Neuronal stem cell (in vitro differentiated cells): ENCODE data around the gene EIF2B2.
A peak's percentile ranks its signal among the peaks of the same experiment; 100 is the strongest.

Experiments
- DNase-seq: peaks from one replicate; pipeline ENCODE4 v3.0.0-alpha.2; 2013; ENCODE audit warnings: low spot score
- H2AFZ ChIP-seq: one replicate; pipeline ENCODE4 v1.6.1; 2013; ENCODE audit warnings: mild to moderate bottlenecking, low read length, inconsistent platforms
- H2AK5ac ChIP-seq: 2 replicates; pipeline ENCODE4 v1.6.1; 2013; ENCODE audit warnings: low read depth, mild to moderate bottlenecking, inconsistent platforms, low read length, moderate library complexity, mixed read lengths
- H2BK120ac ChIP-seq: 2 replicates; pipeline ENCODE4 v1.6.1; 2013; ENCODE audit warnings: low read depth, mild to moderate bottlenecking, inconsistent platforms, low read length, moderate library complexity, mixed read lengths
- H2BK12ac ChIP-seq: one replicate; pipeline ENCODE4 v1.6.1; 2013; ENCODE audit warnings: low read length, inconsistent platforms
- H2BK15ac ChIP-seq: 2 replicates; pipeline ENCODE4 v1.6.1; 2013; ENCODE audit warnings: mild to moderate bottlenecking, low read length, inconsistent platforms, mixed read lengths
- H2BK5ac ChIP-seq: one replicate; pipeline ENCODE4 v1.6.1; 2013; ENCODE audit warnings: inconsistent platforms, mild to moderate bottlenecking, low read length, moderate library complexity
- H3K14ac ChIP-seq: one replicate; pipeline ENCODE4 v1.6.1; 2013; ENCODE audit warnings: low read length, inconsistent platforms
- H3K18ac ChIP-seq: 2 replicates; pipeline ENCODE4 v1.6.1; 2013; ENCODE audit warnings: low read length, inconsistent platforms
- H3K23ac ChIP-seq: 2 replicates; pipeline ENCODE4 v1.6.1; 2013; ENCODE audit warnings: low read depth, mild to moderate bottlenecking, mixed read lengths, low read length, inconsistent platforms; ENCODE audit not compliant: poor library complexity
- H3K27ac ChIP-seq: replicated peaks from 3 replicates; pipeline ENCODE4 v1.5.1; 2013; ENCODE audit warnings: low read length, inconsistent platforms
- H3K27me3 ChIP-seq, 3 experiments: 2 replicates each; pipeline ENCODE4 v1.6.1; 2013; ENCODE audit warnings: low read length in 3 of 3, mild to moderate bottlenecking in 2 of 3, inconsistent platforms in 1 of 3, low read depth in 1 of 3, mixed read lengths in 1 of 3, moderate library complexity in 1 of 3; ENCODE audit not compliant: control insufficient read depth in 3 of 3, insufficient read depth in 3 of 3
- H3K36me3 ChIP-seq, 2 donors: replicated peaks in 1 of 2; 2 replicates each; pipeline ENCODE4 v1.6.1; 2013; ENCODE audit warnings: low read length in 2 of 2; ENCODE audit not compliant: control insufficient read depth in 2 of 2, insufficient read depth in 2 of 2
- H3K4ac ChIP-seq: 2 replicates; pipeline ENCODE4 v1.6.1; 2013; ENCODE audit warnings: inconsistent platforms, mild to moderate bottlenecking, low read length, moderate library complexity
- H3K4me1 ChIP-seq, 2 donors: 1 replicate in 1 of 2; 2 replicates in 1 of 2; pipeline ENCODE4 v1.6.1; 2013; ENCODE audit warnings: low read length in 2 of 2, low read depth in 1 of 2; ENCODE audit not compliant: control insufficient read depth in 2 of 2, insufficient read depth in 1 of 2
- H3K4me2 ChIP-seq: one replicate; pipeline ENCODE4 v1.6.1; 2013; ENCODE audit warnings: mild to moderate bottlenecking, low read length, inconsistent platforms; ENCODE audit not compliant: insufficient read depth, poor library complexity, severe bottlenecking
- H3K4me3 ChIP-seq, 2 donors: 2 replicates each; pipeline ENCODE4 v1.5.1; 2013; ENCODE audit warnings: low read length in 2 of 2, mild to moderate bottlenecking in 2 of 2, inconsistent platforms in 1 of 2, moderate library complexity in 1 of 2
- H3K79me1 ChIP-seq: one replicate; pipeline ENCODE4 v1.6.1; 2013; ENCODE audit warnings: low read depth, mild to moderate bottlenecking, inconsistent platforms, low read length, moderate library complexity
- H3K9ac ChIP-seq: one replicate; pipeline ENCODE4 v1.6.1; 2013; ENCODE audit warnings: mild to moderate bottlenecking, low read depth, low read length, inconsistent platforms; ENCODE audit not compliant: poor library complexity
- H3K9me3 ChIP-seq, 2 donors: replicated peaks in 1 of 2; 2 replicates each; pipeline versions ENCODE3 to v1.6.1; 2013; ENCODE audit warnings: low read length in 2 of 2, mild to moderate bottlenecking in 2 of 2, inconsistent platforms in 1 of 2, low read depth in 1 of 2, mixed read lengths in 1 of 2, moderate library complexity in 1 of 2; ENCODE audit not compliant: control insufficient read depth in 2 of 2, insufficient read depth in 1 of 2
- H4K8ac ChIP-seq: one replicate; pipeline ENCODE4 v1.6.1; 2013; ENCODE audit warnings: low read depth, mild to moderate bottlenecking, inconsistent platforms, low read length, moderate library complexity
- H4K91ac ChIP-seq: one replicate; pipeline ENCODE4 v1.6.1; 2013; ENCODE audit warnings: low read length, low read depth, mild to moderate bottlenecking, inconsistent platforms; ENCODE audit not compliant: poor library complexity
- WGBS, 2 donors: extraction: QIAGEN DNeasy Blood & Tissue Kit; methylation state at CpG; one replicate each; pipeline ENCODE4 v1.1.7; 2013; ENCODE audit warnings: missing lambda C conversion rate in 2 of 2, mixed read lengths in 1 of 2; ENCODE audit not compliant: insufficient read length in 2 of 2, insufficient replicate concordance in 1 of 2; ENCODE audit errors: extremely low coverage in 2 of 2; 5-methylcytosine and 5-hydroxymethylcytosine counted together

EIF2B2 gene

GRCh38 chr14:75011356-75011994 is 8.8 kb downstream of the EIF2B2 start:
- H3K4me1 ChIP-seq: peaks cover 0 to 3% of the 10 kb centered on the region in 2 donors
- no peak overlapping the region for H3K4me3 ChIP-seq
- H2BK5ac ChIP-seq: no peak overlapping the region
- no peak overlapping the region for H3K9ac ChIP-seq
- no peaks in the 10 kb centered on the region for H3K79me1 ChIP-seq
- H2BK15ac ChIP-seq: no peak overlapping the region
- H2AFZ ChIP-seq: no peak overlapping the region
- no peak overlapping the region for H2BK120ac ChIP-seq
- no CpG with 5 or more reads among the region's 4 CpGs for WGBS, 2 donors
- no peak overlapping the region for H3K4ac ChIP-seq
- H2BK12ac ChIP-seq: no peak overlapping the region
- peaks cover 24 to 86% of the 10 kb centered on the region in 2 donors for H3K36me3 ChIP-seq
- no peak overlapping the region for H4K8ac ChIP-seq
- H3K27ac ChIP-seq: no peak overlapping the region
- H3K9me3 ChIP-seq: peaks cover 0 to under 1% of the 10 kb centered on the region in 2 donors
- DNase-seq: no peak
- H3K14ac ChIP-seq: no peak overlapping the region
- H3K4me2 ChIP-seq: no peak overlapping the region
- no peaks in the 10 kb centered on the region for H3K27me3 ChIP-seq
- no peak overlapping the region for H2AK5ac ChIP-seq
- no peak overlapping the region for H3K23ac ChIP-seq
- no peak overlapping the region for H3K18ac ChIP-seq
- no peak overlapping the region for H4K91ac ChIP-seq

- H2BK12ac ChIP-seq: no peak overlapping the region
- no peak overlapping the region for H4K91ac ChIP-seq
- no peak overlapping the region for H3K9ac ChIP-seq
- WGBS, 2 donors: no CpG with 5 or more reads among the region's 6 CpGs
- H2BK120ac ChIP-seq: no peak overlapping the region
- no peak overlapping the region for H3K4me2 ChIP-seq
- peaks cover 0 to 3% of the 10 kb centered on the region in 2 donors for H3K4me1 ChIP-seq
- H3K14ac ChIP-seq: no peak overlapping the region
- peaks cover 22 to 75% of the 10 kb centered on the region in 2 donors for H3K36me3 ChIP-seq
- H3K18ac ChIP-seq: no peak overlapping the region
- no peak overlapping the region for H2AFZ ChIP-seq
- no peak for DNase-seq
- H3K4ac ChIP-seq: no peak overlapping the region
- H2AK5ac ChIP-seq: no peak overlapping the region
- no peaks in the 10 kb centered on the region for H3K79me1 ChIP-seq
- no peak overlapping the region for H3K27ac ChIP-seq
- H2BK15ac ChIP-seq: no peak overlapping the region
- H4K8ac ChIP-seq: no peak overlapping the region
- no peaks in the 10 kb centered on the region for H3K27me3 ChIP-seq
- H3K4me3 ChIP-seq: no peak overlapping the region
- no peak overlapping the region for H3K23ac ChIP-seq
- H3K9me3 ChIP-seq: no peaks in the 10 kb centered on the region
- H2BK5ac ChIP-seq: no peak overlapping the region
Observed at GRCh38 chr14:75013290-75013689, 10.6 kb downstream of the EIF2B2 start.

GRCh38 chr14:75015496-75015895 is 12.8 kb downstream of the EIF2B2 start:
- DNase-seq: no peak
- Histone ChIP-seq H2BK12ac (no peak overlapping the region), H3K9ac (no peak overlapping the region), H3K14ac (no peak overlapping the region), H2AK5ac (no peak overlapping the region), H2BK5ac (no peak overlapping the region), H3K4me2 (no peak overlapping the region), H3K23ac (no peak overlapping the region), H3K4ac (no peak overlapping the region), H3K4me1 (peaks cover 0 to 3% of the 10 kb centered on the region in 2 donors), H3K9me3 (no peaks in the 10 kb centered on the region), H3K27me3 (no peaks in the 10 kb centered on the region), H3K36me3 (peaks cover 14 to 59% of the 10 kb centered on the region in 2 donors), H2BK120ac (no peak overlapping the region), H2AFZ (no peak overlapping the region), H4K91ac (no peak overlapping the region), H3K27ac (no peak overlapping the region), H3K18ac (no peak overlapping the region), H2BK15ac (no peak overlapping the region), H3K79me1 (no peaks in the 10 kb centered on the region), H3K4me3 (no peak overlapping the region), H4K8ac (no peak overlapping the region)
- no CpG with 5 or more reads among the region's 5 CpGs for WGBS, 2 donors

GRCh38 chr14:75016815-75017214 is 14.1 kb downstream of the EIF2B2 start:
- Histone ChIP-seq H4K91ac (no peak overlapping the region), H3K4me1 (no peaks in the 10 kb centered on the region), H2BK12ac (no peak overlapping the region), H3K27me3 (no peaks in the 10 kb centered on the region), H3K23ac (no peak overlapping the region), H2BK5ac (no peak overlapping the region), H3K4ac (no peak overlapping the region), H2BK120ac (no peak overlapping the region), H3K18ac (no peak overlapping the region), H2AFZ (no peak overlapping the region), H3K14ac (no peak overlapping the region), H4K8ac (no peak overlapping the region), H2AK5ac (no peak overlapping the region), H3K9ac (no peak overlapping the region), H3K4me2 (no peak overlapping the region), H3K27ac (peak overlapping the region; percentile 32), H3K4me3 (peak overlapping the region in 1 of 2 donors; percentile 35), H2BK15ac (no peak overlapping the region), H3K36me3 (peaks cover 16 to 48% of the 10 kb centered on the region in 2 donors), H3K79me1 (no peaks in the 10 kb centered on the region), H3K9me3 (peaks cover 0 to under 1% of the 10 kb centered on the region in 2 donors)
- DNase-seq: no peak
- WGBS, 2 donors: no CpG with 5 or more reads among the region's 3 CpGs
